Transverse colon (tissue), 4 donors: ENCODE results near the gene MYL12A. TPM values are rescaled to one million over a fixed set of nuclear protein-coding genes. Genes with fewer than 3 reads are reported as not detected.
A peak's percentile ranks its signal among the peaks of the same experiment; 100 is the strongest.
"Not testable (repeated sequence)": the region's sequence is repeated elsewhere in the genome, so short reads cannot be mapped to it uniquely, and the experiment has no call there.

Experiments used
- DNase-seq: peaks from one replicate; pipeline ENCODE4 v3.0.0-alpha.2; 2019
- H3K27ac ChIP-seq, 4 donors: fragments of 200-600 bp; sonication (generic); 2 replicates each; pipeline ENCODE4 v1.5.1; 2016 to 2018; ENCODE audit warnings: inconsistent platforms in 4 of 4
- H3K27me3 ChIP-seq: fragments of 200-600 bp; sonication (generic); 2 replicates; pipeline ENCODE4 v1.5.1; 2017; ENCODE audit warnings: inconsistent platforms
- H3K36me3 ChIP-seq, 4 donors: fragments of 200-600 bp; sonication (generic); 2 replicates each; pipeline ENCODE4 v1.5.1; 2017 to 2019; ENCODE audit warnings: inconsistent platforms in 4 of 4
- H3K4me1 ChIP-seq, 4 donors: fragments of 200-600 bp; sonication (generic); 2 replicates each; pipeline ENCODE4 v1.5.1; 2017 to 2020; ENCODE audit warnings: inconsistent platforms in 4 of 4
- H3K4me3 ChIP-seq, 4 donors: fragments of 200-600 bp; sonication (generic); 1 replicate in 1 of 4; 2 replicates in 3 of 4; pipeline versions ENCODE4 v1.5.1 to v1.6.1; 2017 to 2019; ENCODE audit warnings: inconsistent platforms in 4 of 4
- H3K9me3 ChIP-seq, 2 donors: fragments of 200-600 bp; sonication (generic); 2 replicates each; pipeline ENCODE4 v1.5.1; 2017 to 2019; ENCODE audit warnings: inconsistent platforms in 2 of 2
- EP300 ChIP-seq: sonication (generic); formaldehyde crosslinking; IDR thresholded peaks from one replicate; pipeline ENCODE4 v1.6.1; 2017; ENCODE audit warnings: antibody characterized with exemption, low read depth
- POLR2A ChIP-seq: fragments of 450-650 bp; IDR thresholded peaks from one replicate; pipeline ENCODE4 v1.6.1; 2016; ENCODE audit warnings: antibody characterized with exemption, mild to moderate bottlenecking, moderate library complexity
- POLR2AphosphoS5 ChIP-seq, 3 donors: sonication (generic); formaldehyde crosslinking; IDR thresholded peaks; one replicate each; pipeline ENCODE4 v1.6.1; 2016; ENCODE audit warnings: antibody characterized with exemption in 3 of 3
- WGBS, 2 donors: methylation state at CpG; one replicate each; pipeline ENCODE4 v1.1.5; 2018; ENCODE audit warnings: low coverage in 1 of 2; 5-methylcytosine and 5-hydroxymethylcytosine counted together
- in situ Hi-C, 4 donors: fragments of 200-750 bp; cut with MboI; loops; one replicate each; pipeline versions ENCODE4 v1.15.0 to v1.15.1; 2017; ENCODE audit warnings: low sequenced_read_pairs in 3 of 4, low pct_ligation_motif_present in 1 of 4, low pct_unique_long_range_greater_than_20kb in 1 of 4
- intact Hi-C: fragments of 100-400 bp; cut with DNase I; formaldehyde crosslinking; loops from one replicate; pipeline ENCODE4 v1.15.1; 2023; ENCODE audit warnings: low total_unique reads
- total RNA-seq, 4 donors: library from RNA; depleted of rRNA; stranded (reverse); fragments of >200 nt; gene quantifications; one replicate each; pipeline ENCODE4 v1.1.0, GENCODE V29; 2016
- TF ChIP-seq, protein P1 (sequence below), 5 experiments: fragments of 200-600 bp in 3 of 5; fragments of 450-650 bp in 2 of 5; sonication (generic) in 3 of 5; IDR thresholded peaks; 1 replicate in 2 of 5; 2 replicates in 3 of 5; pipeline ENCODE4 v1.5.1; 2016 to 2017; ENCODE audit warnings: antibody characterized with exemption in 5 of 5, inconsistent platforms in 3 of 5, mild to moderate bottlenecking in 2 of 5, moderate library complexity in 1 of 5

The MYL12A gene
- 100 to 1,000 TPM; 257 to 511 (median 338) TPM for total RNA-seq

DNA sequence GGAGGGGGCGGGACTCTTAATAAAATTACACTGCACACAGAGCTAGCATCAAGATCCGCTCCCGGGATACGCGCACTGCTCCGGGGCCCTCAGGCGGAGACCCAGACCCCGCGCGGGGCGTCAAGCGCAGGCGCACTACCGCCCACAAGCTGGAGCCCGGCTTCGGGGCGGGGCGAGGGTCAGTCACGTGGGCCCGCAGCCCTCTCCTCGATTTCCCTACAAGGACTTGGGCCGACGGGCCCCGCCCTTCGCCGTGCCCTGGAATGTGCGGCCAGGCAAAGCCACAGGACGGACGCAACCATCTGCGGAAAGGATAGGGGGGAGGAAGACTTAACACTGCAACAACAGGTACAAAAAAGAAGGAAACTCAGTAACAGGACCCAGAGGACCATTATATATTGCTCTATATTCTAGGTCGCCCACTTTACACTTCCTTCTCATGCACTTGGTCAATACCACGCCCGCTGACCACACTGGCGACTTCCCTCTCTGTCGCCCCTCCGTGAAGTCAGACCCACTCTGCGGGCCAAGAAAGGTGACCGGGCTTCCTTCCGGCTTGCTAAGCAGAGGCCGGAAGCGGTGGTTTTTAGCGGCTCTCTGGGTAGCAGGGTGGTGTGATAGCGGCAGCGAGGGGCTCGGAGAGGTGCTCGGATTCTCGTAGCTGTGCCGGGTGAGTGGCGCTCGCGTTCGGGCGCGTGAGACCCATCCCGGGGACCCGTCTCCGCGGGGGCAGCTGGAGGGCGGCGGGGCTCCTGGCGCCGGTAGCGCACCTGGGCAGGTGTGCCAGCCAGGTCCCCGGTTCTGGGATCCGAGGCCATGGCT, at the start of gene MYL12A:
Gene MYL12A (plus strand): TSS at position 562 of the 822 bp plus-strand sequence. CDS start 5,447 bp downstream, outside the sequence.
- in situ Hi-C loops = loop anchor here (10.0 to 25.0 kb wide), 5 partner anchors 93 to 485 kb away; no protein-coding TSS in a partner anchor
- 1% methylated on average over 65 of the region's 65 CpGs; no CpG with 5 or more reads in 1 of the 2 donors for WGBS, 2 donors
- DNase-seq = peak; percentile 98

DNA sequence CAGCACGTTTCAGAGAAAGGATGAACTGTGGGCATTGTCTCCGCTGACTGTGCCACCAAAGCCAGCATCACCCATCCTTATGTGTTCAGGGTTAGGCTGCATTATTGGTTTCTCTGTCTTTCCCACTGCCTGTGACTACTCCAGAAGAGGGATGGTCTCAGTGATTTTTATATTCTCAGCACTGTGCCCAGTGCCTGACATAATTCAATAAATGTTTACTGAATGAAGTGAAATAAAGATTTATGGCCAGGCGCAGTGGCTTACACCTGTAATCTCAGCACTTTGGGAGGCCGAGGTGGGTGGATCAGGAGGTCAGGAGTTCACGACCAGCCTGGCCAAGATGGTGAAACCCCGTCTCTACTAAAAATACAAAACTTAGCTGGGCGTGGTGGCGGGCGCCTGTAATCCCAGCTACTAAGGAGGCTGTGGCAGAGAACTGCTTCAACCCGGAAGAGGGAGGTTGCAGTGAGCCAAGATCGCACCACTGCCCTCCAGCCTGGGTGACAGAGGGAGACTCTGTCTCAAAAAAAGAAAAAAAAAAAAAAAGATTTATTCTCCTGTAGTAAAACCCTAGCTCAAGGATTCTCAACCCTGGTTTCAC, 49.2 kb upstream of the MYL12A start:
- in situ Hi-C loops, H3K4me3 ChIP-seq, H3K27me3 ChIP-seq, H3K4me1 ChIP-seq, intact Hi-C loops, H3K36me3 ChIP-seq: not testable (repeated sequence)
- Histone ChIP-seq H3K27ac (peak overlapping the region; percentile 12 to 46 (median 20)), H3K9me3 (peaks cover 8 to 13% of the 10 kb centered on the region in 2 donors)
- peak; percentile 50 for DNase-seq
- 55 to 78% methylated on average over 2 to 11 of the region's 11 CpGs for WGBS, 2 donors

More for the DNA sequence above, at the start of gene MYL12A:
- Histone ChIP-seq H3K4me1 (peaks cover 9 to 57% (median 32%) of the 10 kb centered on the region in 4 donors), H3K27ac (peak within 1 kb of the TSS; percentile 98 to 100 (median 99)), H3K36me3 (peaks cover 0 to 10% (median 1%) of the 10 kb centered on the region in 4 donors), H3K4me3 (peak within 1 kb of the TSS; percentile 81 to 100 (median 96)), H3K27me3 (no peaks in the 10 kb centered on the region), H3K9me3 (no peaks in the 10 kb centered on the region)
- peak; percentile 17 for TF ChIP-seq EP300
- TF ChIP-seq POLR2AphosphoS5 (IDR thresholded peaks at IDR 0.05) = peak; percentile 93 to 99 (median 99)
- TF ChIP-seq, protein P1, sequence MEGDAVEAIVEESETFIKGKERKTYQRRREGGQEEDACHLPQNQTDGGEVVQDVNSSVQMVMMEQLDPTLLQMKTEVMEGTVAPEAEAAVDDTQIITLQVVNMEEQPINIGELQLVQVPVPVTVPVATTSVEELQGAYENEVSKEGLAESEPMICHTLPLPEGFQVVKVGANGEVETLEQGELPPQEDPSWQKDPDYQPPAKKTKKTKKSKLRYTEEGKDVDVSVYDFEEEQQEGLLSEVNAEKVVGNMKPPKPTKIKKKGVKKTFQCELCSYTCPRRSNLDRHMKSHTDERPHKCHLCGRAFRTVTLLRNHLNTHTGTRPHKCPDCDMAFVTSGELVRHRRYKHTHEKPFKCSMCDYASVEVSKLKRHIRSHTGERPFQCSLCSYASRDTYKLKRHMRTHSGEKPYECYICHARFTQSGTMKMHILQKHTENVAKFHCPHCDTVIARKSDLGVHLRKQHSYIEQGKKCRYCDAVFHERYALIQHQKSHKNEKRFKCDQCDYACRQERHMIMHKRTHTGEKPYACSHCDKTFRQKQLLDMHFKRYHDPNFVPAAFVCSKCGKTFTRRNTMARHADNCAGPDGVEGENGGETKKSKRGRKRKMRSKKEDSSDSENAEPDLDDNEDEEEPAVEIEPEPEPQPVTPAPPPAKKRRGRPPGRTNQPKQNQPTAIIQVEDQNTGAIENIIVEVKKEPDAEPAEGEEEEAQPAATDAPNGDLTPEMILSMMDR (IDR thresholded peaks at IDR 0.05) = no peak
- peak; percentile 99 for TF ChIP-seq POLR2A
- intact Hi-C loops = loop anchor here (5.0 to 10.0 kb wide), 2 partner anchors 93 to 315 kb away; no protein-coding TSS in a partner anchor

DNA sequence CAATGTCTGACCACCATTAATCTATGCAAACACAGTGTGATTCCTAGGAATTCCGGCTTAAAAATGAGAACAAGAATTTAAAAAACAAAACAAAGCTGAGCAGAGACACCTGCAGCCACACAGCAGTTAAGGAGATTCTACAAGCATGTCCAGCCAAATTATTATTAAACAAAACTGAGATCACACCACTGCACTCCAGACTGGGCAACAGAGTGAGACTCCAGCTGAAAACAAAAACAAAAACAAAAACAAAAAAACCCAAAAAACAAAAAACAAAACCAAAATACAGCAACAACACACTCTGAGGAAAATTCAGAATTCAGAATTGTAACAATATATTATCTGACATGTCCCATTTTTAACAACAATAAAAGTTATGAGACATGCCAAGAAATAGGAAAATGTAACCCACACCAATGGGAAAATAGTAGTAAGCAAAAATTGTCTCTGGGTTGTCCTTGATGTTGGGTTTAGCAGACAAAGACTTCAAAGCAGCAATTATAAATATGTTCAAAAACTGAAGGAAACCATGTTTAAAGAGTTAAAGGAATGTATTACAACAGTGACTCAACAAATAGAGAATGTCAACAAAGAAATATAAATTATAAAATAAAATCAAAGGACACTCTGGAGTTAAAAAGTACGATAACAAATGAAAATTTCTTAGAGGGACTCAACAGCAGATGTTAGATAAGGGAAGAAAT, 47.5 kb upstream of the MYL12A start:
- TF ChIP-seq POLR2AphosphoS5 (IDR thresholded peaks at IDR 0.05) (no peak), POLR2A (no peak), EP300 (no peak)
- TF ChIP-seq, protein P1 (IDR thresholded peaks at IDR 0.05) = no peak
- 76 to 91% methylated on average over 2 of the region's 2 CpGs for WGBS, 2 donors

DNA sequence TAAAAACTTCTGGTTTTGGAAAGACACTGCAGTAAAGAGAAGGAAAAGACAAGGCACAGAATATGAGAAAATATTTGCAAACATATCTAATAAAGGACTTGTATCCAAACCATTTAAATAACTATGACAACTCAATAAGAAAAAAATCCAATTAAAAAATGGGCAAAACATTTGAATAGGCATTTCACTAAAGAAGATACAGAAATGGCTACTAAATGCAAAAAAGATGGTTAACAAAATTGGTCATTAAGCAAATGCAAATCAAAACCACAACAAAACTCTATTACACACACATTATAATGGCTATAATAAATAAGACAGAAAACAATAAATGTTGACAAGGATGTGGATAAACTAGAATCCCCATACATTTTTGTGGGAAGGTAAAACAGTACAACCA, 42.4 kb upstream of the MYL12A start:
- no peak for DNase-seq
- H3K27me3 ChIP-seq = no peaks in the 10 kb centered on the region
- H3K4me3 ChIP-seq = no peak overlapping the region
- H3K9me3 ChIP-seq = peaks cover 11 to 15% of the 10 kb centered on the region in 2 donors
- peaks cover 0 to 6% (median 0%) of the 10 kb centered on the region in 4 donors for H3K4me1 ChIP-seq
- no peaks in the 10 kb centered on the region for H3K36me3 ChIP-seq
- H3K27ac ChIP-seq = no peak overlapping the region
- in situ Hi-C loops (no loop called here), intact Hi-C loops (no loop called here)
- no peak for TF ChIP-seq EP300
- TF ChIP-seq, protein P1 (IDR thresholded peaks at IDR 0.05) = no peak
- TF ChIP-seq POLR2AphosphoS5 (IDR thresholded peaks at IDR 0.05) = no peak
- no peak for TF ChIP-seq POLR2A

More for the DNA sequence above, 47.5 kb upstream of the MYL12A start:
- Histone ChIP-seq H3K27me3 (no peaks in the 10 kb centered on the region), H3K4me3 (no peak overlapping the region), H3K9me3 (peaks cover 11 to 15% of the 10 kb centered on the region in 2 donors), H3K36me3 (no peaks in the 10 kb centered on the region), H3K4me1 (peaks cover 0 to 4% (median 0%) of the 10 kb centered on the region in 4 donors), H3K27ac (no peak overlapping the region)
- in situ Hi-C loops = no loop called here
- DNase-seq = no peak
- intact Hi-C loops = no loop called here
